ENCODE measurements around the gene GLT8D2.

The GLT8D2 gene

GRCh38 chr12:104056419-104056972 lies 6.5 kb upstream of the GLT8D2 start:
- H3K9me2 ChIP-seq (replicated peaks; ENCODE audit: insufficient read depth, low read length): no peaks in the 10 kb centered on the region
- H3K27ac ChIP-seq (ENCODE audit: low read depth, low read length): no peak overlapping the region
- H2AFZ ChIP-seq (ENCODE audit: low read depth, low read length, severe bottlenecking): no peak overlapping the region
- no peak for TF ChIP-seq EZH2phosphoT487 (conservative IDR thresholded peaks at IDR 0.05; ENCODE audit: low read length)
- no peak for TF ChIP-seq CTCF (IDR thresholded peaks at IDR 0.05; ENCODE audit: insufficient read depth, low read length, poor library complexity, severe bottlenecking)
- H3K27me3 ChIP-seq (ENCODE audit: low read length): no peaks in the 10 kb centered on the region
- no peak overlapping the region for H3K4me3 ChIP-seq (ENCODE audit: insufficient read depth, low read length, poor library complexity, severe bottlenecking)
- no peaks in the 10 kb centered on the region for H3K9me3 ChIP-seq (ENCODE audit: insufficient read depth, low read length)
- no peaks in the 10 kb centered on the region for H3K36me3 ChIP-seq (ENCODE audit: low read length)
- no peaks in the 10 kb centered on the region for H4K20me1 ChIP-seq (ENCODE audit: low read depth, low read length)
- no peaks in the 10 kb centered on the region for H3F3A ChIP-seq (ENCODE audit: insufficient read depth)
- H3K4me2 ChIP-seq (ENCODE audit: low read depth, low read length, poor library complexity, severe bottlenecking): no peak overlapping the region
- no peaks in the 10 kb centered on the region for H3K79me2 ChIP-seq (ENCODE audit: insufficient read depth, low read length)
- H3K9ac ChIP-seq (ENCODE audit: low read length): no peak overlapping the region

- TF ChIP-seq EZH2phosphoT487 (conservative IDR thresholded peaks at IDR 0.05; ENCODE audit: low read length): no peak
These were observed 5.8 kb upstream of the GLT8D2 start for GRCh38 chr12:104055686-104056388.

DNA sequence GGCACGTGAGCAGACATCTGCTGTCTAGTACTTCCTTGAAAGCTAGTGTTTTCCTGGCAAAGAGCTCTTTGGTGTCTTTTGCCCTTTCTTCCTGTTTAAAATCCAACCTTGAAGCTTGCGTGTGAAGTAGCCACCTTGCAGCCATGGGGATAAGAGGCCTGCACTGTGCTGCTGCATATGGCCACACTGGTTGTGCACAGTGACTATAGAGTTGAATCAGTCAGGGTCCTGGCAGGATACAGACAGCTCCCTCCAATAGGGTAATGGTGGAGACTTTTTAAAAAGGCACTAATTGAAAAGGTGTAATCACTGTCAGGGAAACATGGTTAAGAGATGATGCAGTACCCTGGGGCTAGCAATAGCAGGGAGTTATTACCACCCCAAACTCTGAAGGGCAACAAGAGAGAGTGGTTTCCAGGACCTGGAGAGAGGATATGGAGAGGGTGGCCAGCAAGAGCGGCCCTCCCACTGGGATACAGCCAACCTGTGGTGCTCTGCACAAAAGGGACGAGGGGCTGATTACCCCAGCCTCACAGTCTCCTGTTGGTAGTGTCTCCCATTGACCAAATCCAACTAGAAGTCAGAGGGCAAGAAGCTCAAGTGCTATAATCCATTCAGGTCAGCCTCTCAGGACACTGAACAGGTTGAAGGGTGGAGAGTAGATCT lies 4.8 kb upstream of the GLT8D2 start:
- Histone ChIP-seq H2AFZ (ENCODE audit: low read depth, low read length, severe bottlenecking) (no peak overlapping the region), H3K79me2 (ENCODE audit: insufficient read depth, low read length) (no peaks in the 10 kb centered on the region), H3K4me3 (ENCODE audit: insufficient read depth, low read length, poor library complexity, severe bottlenecking) (no peak overlapping the region), H4K20me1 (ENCODE audit: low read depth, low read length) (no peaks in the 10 kb centered on the region), H3K9me2 (replicated peaks; ENCODE audit: insufficient read depth, low read length) (no peaks in the 10 kb centered on the region), H3K4me2 (ENCODE audit: low read depth, low read length, poor library complexity, severe bottlenecking) (no peak overlapping the region), H3K36me3 (ENCODE audit: low read length) (no peaks in the 10 kb centered on the region), H3K27me3 (ENCODE audit: low read length) (no peaks in the 10 kb centered on the region), H3F3A (ENCODE audit: insufficient read depth) (no peaks in the 10 kb centered on the region), H3K27ac (ENCODE audit: low read depth, low read length) (no peak overlapping the region), H3K9ac (ENCODE audit: low read length) (no peak overlapping the region), H3K9me3 (ENCODE audit: insufficient read depth, low read length) (no peaks in the 10 kb centered on the region)
- TF ChIP-seq CTCF (IDR thresholded peaks at IDR 0.05; ENCODE audit: insufficient read depth, low read length, poor library complexity, severe bottlenecking) (no peak), EZH2phosphoT487 (conservative IDR thresholded peaks at IDR 0.05; ENCODE audit: low read length) (no peak)

More at GRCh38 chr12:104055686-104056388, 5.8 kb upstream of the GLT8D2 start:
- no peak overlapping the region for H3K4me3 ChIP-seq (ENCODE audit: insufficient read depth, low read length, poor library complexity, severe bottlenecking)
- no peaks in the 10 kb centered on the region for H3K27me3 ChIP-seq (ENCODE audit: low read length)
- H4K20me1 ChIP-seq (ENCODE audit: low read depth, low read length): no peaks in the 10 kb centered on the region
- H3K79me2 ChIP-seq (ENCODE audit: insufficient read depth, low read length): no peaks in the 10 kb centered on the region
- H3F3A ChIP-seq (ENCODE audit: insufficient read depth): no peaks in the 10 kb centered on the region
- H3K9me2 ChIP-seq (replicated peaks; ENCODE audit: insufficient read depth, low read length): no peaks in the 10 kb centered on the region
- H3K9ac ChIP-seq (ENCODE audit: low read length): no peak overlapping the region
- no peaks in the 10 kb centered on the region for H3K9me3 ChIP-seq (ENCODE audit: insufficient read depth, low read length)
- no peak overlapping the region for H3K4me2 ChIP-seq (ENCODE audit: low read depth, low read length, poor library complexity, severe bottlenecking)
- no peak overlapping the region for H2AFZ ChIP-seq (ENCODE audit: low read depth, low read length, severe bottlenecking)
- no peaks in the 10 kb centered on the region for H3K36me3 ChIP-seq (ENCODE audit: low read length)
- no peak overlapping the region for H3K27ac ChIP-seq (ENCODE audit: low read depth, low read length)

GRCh38 chr12:104050436-104050835 lies 449 bp upstream of the GLT8D2 start:
- Histone ChIP-seq H3K9ac (ENCODE audit: low read length) (no peak overlapping the region), H2AFZ (ENCODE audit: low read depth, low read length, severe bottlenecking) (no peak overlapping the region), H3K27ac (ENCODE audit: low read depth, low read length) (no peak overlapping the region), H3K9me3 (ENCODE audit: insufficient read depth, low read length) (no peaks in the 10 kb centered on the region), H3F3A (ENCODE audit: insufficient read depth) (no peaks in the 10 kb centered on the region), H3K79me2 (ENCODE audit: insufficient read depth, low read length) (no peaks in the 10 kb centered on the region), H3K4me3 (ENCODE audit: insufficient read depth, low read length, poor library complexity, severe bottlenecking) (no peak overlapping the region), H4K20me1 (ENCODE audit: low read depth, low read length) (no peaks in the 10 kb centered on the region), H3K9me2 (replicated peaks; ENCODE audit: insufficient read depth, low read length) (no peaks in the 10 kb centered on the region), H3K36me3 (ENCODE audit: low read length) (no peaks in the 10 kb centered on the region), H3K27me3 (ENCODE audit: low read length) (no peaks in the 10 kb centered on the region), H3K4me2 (ENCODE audit: low read depth, low read length, poor library complexity, severe bottlenecking) (no peak overlapping the region)
- no peak for TF ChIP-seq EZH2phosphoT487 (conservative IDR thresholded peaks at IDR 0.05; ENCODE audit: low read length)
- TF ChIP-seq CTCF (IDR thresholded peaks at IDR 0.05; ENCODE audit: insufficient read depth, low read length, poor library complexity, severe bottlenecking): no peak
